Placental epithelial cell (primary cell): ENCODE data around the gene PHLDA1. TPM values are rescaled to one million over a fixed set of nuclear protein-coding genes. Genes with fewer than 3 reads are reported as not detected.

Source experiments
- total RNA-seq: library from RNA; depleted of rRNA; stranded (reverse); fragments of >200 nt; gene quantifications from 2 replicates; pipeline ENCODE4 v1.2.3, GENCODE V29; 2012

Gene PHLDA1
- total RNA-seq = 0.98 and 1.6 TPM in 2 replicates

DNA sequence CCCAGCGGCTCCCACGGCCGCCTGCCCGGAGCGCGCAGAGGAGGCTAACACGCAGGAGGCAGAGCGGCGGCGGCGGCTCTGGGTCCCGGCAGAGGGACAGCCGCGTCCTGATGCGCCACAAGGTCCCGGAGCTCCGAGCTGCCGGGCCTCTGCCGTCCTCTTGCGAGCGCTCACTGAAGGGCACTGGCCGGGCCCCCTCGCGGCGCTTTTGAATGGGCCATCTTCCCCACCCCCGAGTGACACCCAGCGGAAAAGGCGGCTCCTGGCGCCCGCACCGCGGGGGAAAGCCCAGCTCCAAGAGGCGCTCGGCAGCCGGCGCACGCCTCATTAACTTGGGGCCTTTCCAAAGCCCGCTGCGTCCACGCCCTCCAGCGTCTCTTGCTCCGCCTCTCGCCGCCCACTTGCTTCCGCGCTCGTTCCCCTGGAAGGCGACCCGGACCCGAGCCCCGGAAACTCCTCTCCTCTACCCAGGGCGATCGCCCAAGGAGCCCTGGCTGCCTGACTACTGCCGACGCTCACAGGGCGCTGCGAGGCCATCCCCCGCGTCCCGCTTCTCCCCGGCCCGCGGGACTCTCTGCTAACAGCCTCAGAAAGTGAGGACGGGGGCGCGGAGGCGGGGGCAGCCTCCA is at the start of gene PHLDA1:
Gene PHLDA1 (minus strand): TSS at position 363 of the 629 bp plus-strand sequence.

Other genes with a start within 250 kb of the PHLDA1 start
- gene NAP1L1, start 52.9 kb upstream of the PHLDA1 start, total RNA-seq = 191 and 199 TPM in 2 replicates